CD4-positive, alpha-beta T cell treated with Interleukin-15 for 4 hours (primary cell): ENCODE measurements around the gene NPFF.

Experiments used
- DNase-seq: peaks from one replicate; pipeline ENCODE4 v3.0.0-alpha.2; 2020; ENCODE audit warnings: low spot score

Gene NPFF

DNA sequence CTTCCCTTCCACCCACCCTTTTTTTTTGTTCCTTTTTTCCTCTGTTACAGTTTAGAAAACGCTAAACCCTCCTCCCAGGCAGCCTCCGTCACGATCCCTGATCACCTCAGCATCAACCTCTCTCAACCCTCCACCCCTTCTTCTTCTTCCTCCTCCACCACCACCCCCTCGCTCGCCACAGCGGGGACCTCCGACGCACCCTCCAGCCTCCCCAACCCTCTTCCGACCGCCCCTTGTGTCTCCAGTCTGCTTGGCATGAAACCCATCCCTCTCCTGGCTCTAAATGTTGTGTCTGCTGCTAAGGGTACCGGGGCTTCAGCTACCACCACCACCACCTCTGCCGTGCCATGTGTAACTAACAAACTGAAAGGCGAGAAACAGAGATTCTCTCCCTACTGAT lies 32.5 kb downstream of the NPFF start:
- no peak for DNase-seq

GRCh38 chr12:53474077-53474476 lies 33.2 kb downstream of the NPFF start:
- DNase-seq, result peak; percentile 34

DNA sequence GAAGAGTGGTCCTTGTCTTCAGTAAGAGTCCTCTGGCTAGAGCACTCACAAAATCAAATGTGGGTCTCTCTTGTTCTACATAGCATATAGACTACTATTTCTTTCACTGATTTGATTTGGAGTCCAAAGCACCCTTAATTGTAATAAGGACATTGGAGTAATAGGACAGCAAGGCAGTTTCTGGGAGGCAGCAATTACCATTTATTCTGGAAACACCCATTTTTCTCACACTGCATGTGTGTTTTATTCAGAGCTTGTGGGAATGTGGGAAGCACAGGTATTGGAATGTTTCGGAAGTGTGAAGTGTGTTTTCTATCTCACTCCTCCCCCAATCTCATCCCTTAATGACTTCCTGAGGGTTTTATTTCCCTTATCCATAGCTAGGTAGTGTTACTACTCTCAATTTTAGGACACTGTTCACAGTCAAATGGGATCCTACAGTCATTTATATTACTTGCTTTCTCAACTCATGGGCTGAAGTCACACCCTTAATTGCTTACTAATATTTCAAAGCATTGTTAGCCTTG lies 35.2 kb downstream of the NPFF start:
- DNase-seq, result no peak

DNA sequence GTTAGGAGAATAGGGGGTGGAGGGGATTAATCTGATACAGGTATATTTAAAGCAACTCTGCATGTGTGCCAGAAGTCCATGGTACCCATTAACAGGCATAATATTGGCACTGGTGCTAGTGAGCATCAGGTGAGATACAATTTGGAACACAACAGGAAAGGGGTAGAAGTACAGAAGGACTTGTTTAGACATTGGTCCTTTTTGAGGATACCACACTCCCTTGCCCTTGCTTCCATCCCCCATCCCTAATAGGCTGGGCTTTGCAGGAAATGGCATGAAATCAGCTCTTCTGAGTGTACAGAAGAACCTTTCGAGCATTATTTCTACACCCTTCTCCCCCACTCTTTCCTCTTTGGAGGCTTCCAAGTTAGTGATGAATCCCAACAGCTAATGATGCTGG lies 39.0 kb downstream of the NPFF start:
- DNase-seq, result no peak

DNA sequence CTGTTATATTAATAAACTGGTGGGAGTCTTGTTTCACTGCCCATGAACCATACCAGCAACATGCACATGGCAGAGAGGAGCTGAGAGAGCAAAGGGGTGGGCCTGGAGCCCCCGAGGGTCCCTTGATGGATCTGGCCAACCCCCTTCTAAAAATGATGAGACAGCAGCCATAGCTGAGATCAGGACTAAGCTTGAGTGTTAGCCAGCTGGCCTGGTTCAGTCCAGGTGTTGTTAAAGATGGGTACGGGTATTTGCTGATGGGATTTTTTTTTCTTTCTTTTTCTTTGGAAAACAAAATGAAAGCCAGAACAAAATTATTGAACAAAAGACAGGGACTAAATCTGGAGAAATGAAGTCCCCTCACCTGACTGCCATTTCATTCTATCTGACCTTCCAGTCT lies 39.4 kb downstream of the NPFF start:
- no peak for DNase-seq

DNA sequence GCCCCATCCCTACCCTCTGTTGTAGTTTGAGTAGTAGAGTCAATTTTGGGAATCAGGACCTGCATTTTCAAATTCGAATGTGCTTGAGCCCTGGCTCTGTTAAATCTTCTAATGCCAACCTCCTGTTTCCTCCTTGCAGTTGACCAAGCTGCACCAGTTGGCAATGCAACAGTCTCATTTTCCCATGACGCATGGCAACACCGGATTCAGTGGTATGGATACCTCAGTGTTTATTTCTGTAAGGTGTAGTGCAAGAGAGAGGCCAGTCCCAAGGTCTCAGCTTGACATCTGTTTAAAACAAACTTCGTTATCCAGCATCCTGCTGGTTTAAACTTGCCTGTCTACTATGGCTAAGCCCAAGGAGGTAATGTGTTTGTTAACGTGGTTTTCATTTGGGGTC lies 40.2 kb downstream of the NPFF start:
- no peak for DNase-seq

- DNase-seq, result no peak
These were observed 40.6 kb downstream of the NPFF start for GRCh38 chr12:53466640-53467039.

DNA sequence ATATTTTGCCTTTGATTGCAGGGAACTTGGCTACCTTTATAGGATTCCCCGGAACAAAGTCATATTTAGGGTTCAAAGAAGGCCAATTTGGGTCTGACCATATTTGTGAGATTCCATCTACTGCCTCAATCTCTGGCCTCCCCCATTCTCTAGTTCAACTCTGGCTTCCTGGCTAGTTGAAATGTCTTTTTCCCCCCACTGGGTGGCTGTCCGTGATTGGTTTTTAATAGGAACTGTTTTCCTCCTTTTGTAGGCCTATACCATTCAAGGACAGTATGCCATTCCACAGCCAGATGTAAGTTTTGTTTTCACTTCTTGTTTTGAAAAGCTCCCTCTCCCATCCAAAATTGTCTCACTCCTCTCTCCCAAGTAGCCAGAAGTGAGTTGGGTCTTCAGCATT lies 41.6 kb downstream of the NPFF start:
- no peak for DNase-seq

DNA sequence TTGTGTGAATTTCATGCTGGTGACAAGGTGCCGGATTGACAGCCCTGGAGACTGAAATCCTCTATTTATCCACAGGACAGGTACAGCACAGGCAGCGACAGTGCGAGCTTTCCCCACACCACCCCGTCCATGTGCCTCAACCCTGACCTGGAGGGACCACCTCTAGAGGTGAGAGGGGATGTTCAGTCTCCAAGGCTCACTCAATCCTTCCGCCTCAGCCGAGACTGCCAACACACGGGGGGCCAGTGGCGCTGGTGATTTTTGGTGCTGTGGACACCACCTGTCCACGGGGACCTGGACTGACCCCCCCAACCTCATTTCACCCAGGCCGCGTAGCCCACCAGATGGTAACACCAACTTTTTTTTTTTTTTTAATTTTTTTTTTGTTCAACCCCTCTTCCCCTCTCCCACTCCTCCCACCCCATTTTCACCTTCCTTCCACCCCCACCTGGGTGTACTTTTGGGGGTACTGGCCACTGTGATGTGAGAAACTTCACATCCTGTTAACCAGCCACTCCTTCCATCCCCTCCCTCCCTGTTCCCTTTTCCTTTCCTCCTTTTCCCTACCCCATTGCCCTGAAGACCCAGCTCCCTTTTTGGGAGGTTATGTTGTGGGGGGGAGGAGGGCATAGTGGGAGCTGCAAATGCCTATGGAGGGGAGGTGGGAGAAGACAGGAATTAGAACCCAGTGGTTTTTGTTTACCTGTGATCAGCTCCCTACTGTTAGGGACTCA lies 42.4 kb downstream of the NPFF start:
- no peak for DNase-seq

DNA sequence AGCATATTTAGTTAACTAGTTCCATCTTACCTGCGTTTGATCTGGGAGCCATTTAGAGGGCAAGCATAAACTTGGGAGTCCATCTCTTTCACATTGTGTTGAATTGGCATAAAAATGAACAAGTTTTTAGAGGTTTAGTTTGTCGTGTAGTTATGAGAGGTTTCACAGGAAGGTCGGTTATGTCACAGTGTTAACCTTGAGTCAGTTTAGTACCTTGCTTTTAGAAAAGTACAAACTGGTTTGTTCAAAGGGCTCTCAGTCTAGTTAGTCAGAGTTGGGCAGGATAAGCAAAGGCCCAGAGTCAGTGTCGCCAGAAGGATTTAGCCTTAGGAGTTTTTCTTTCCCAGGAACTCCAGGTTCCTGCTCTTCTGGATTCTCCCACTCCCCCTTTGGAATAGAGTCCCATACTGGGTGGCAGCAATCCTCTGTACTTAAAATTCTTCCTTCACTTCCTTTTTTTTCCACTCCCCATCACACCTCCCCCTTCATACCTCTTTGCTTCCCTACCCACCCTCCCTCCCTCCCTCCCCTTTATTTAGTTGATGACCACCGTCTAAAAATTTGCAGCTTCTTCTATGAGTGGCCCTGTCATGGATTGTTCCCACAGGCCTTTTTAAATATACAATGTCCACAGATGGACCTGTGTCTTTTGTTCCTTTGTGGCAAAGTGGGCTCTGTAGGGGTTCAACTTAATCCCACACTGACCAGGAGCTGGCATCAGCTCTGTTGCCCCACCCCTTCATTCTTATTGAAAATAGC lies 43.3 kb downstream of the NPFF start:
- DNase-seq, result no peak

DNA sequence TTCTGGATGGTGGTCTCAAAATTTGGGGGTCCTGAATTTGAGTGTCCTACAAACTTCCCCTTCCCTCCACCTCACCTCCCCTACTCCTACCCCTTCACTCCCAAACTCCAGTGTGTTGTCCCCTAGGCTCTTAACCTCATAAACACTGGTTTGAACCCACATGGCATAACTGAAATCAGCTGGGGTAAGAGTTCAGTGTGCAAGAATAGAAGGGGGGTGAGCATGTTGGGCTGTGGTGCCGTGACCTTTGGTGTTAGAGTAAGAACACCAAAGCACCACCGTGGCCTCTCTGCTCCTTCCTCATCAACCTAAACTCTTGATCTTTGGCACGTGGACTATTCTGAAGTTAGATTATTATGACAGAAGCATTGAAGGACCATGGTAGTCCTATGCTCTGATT lies 44.3 kb downstream of the NPFF start:
- no peak for DNase-seq

DNA sequence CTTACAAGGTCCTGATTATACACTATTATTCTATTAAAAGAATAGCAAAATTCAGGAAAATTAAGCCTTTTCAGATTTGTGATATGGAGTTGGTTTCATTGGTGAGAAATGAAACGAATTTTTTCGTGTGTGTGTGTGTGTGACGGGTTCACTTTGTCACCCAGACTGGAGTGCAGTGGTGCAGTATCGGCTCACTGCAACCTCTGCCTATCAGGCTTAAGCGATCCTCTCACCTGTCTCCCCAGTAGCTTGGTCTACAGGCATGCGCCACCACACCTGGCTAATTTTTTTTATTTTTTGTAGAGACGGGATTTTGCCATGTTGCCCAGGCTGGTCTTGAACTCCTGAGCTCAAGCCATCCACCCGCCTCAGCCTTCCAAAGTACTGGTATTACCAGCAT lies 45.7 kb downstream of the NPFF start:
- DNase-seq, result no peak

DNA sequence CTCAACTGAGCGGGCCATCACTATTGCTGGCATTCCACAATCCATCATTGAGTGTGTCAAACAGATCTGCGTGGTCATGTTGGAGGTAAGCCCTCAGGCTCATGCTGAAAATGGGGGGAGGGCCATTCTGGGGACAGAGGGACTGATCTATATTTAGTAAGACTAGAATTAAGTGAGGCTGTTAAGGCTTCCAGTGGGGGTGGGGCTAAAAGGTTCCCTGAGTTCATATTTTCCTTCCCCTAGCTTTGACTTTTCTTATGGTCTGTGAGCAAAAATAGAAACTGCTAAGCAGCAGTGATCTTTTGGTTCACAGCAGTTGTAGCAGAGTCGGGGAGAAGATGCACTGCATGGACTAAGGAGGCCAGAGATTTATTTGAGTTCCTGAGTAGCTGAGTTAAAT lies 46.2 kb downstream of the NPFF start:
- no peak for DNase-seq

GRCh38 chr12:53459097-53459496 lies 48.2 kb downstream of the NPFF start:
- DNase-seq, result no peak
